HFFc6 (cell line): ENCODE data around the gene MT1M. TPM values are rescaled to one million over a fixed set of nuclear protein-coding genes. Genes with fewer than 3 reads are reported as not detected.

Source experiments
- DNase-seq: peaks from one replicate; pipeline ENCODE4 v3.0.0-alpha.2; 2018
- H3K27ac Mint-ChIP-seq: 2 replicates; pipeline ENCODE4 v1.8.0; 2020; ENCODE audit warnings: mild to moderate bottlenecking, mixed read lengths
- H3K27me3 Mint-ChIP-seq: 2 replicates; pipeline ENCODE4 v1.8.0; 2021; ENCODE audit warnings: mild to moderate bottlenecking, moderate library complexity, mixed read lengths; ENCODE audit not compliant: insufficient read depth
- H3K36me3 Mint-ChIP-seq: 2 replicates; pipeline ENCODE4 v1.8.0; 2021; ENCODE audit warnings: low read depth, mixed read lengths
- H3K4me1 Mint-ChIP-seq: 2 replicates; pipeline ENCODE4 v1.8.0; 2020; ENCODE audit warnings: low read depth, mixed read lengths
- H3K4me3 Mint-ChIP-seq: 2 replicates; pipeline ENCODE4 v1.8.0; 2020; ENCODE audit warnings: mild to moderate bottlenecking, moderate library complexity, mixed read lengths
- H3K9me3 Mint-ChIP-seq: 2 replicates; pipeline ENCODE4 v1.8.0; 2020; ENCODE audit warnings: mild to moderate bottlenecking, mixed read lengths
- total RNA-seq, 6 experiments: library from RNA; stranded (reverse); fragmentation: NEBNext Ultra II Directional; extraction: Animal tissue kit (Norgen Biotek cat#: 25700); gene quantifications; 2 replicates in 1 of 6; 3 replicates in 5 of 6; pipeline ENCODE4 v1.2.3, GENCODE V29; 2021
- TF ChIP-seq, protein P1 (sequence below): fragments of 200-600 bp; sonication (generic); IDR thresholded peaks from 2 replicates; pipeline ENCODE4 v1.5.0; 2021; ENCODE audit warnings: antibody characterized with exemption, mild to moderate bottlenecking

The MT1M gene
- total RNA-seq, 6 experiments from 2014 or later: 0.21 to 0.41 (median 0.28) TPM; not detected in 1

DNA sequence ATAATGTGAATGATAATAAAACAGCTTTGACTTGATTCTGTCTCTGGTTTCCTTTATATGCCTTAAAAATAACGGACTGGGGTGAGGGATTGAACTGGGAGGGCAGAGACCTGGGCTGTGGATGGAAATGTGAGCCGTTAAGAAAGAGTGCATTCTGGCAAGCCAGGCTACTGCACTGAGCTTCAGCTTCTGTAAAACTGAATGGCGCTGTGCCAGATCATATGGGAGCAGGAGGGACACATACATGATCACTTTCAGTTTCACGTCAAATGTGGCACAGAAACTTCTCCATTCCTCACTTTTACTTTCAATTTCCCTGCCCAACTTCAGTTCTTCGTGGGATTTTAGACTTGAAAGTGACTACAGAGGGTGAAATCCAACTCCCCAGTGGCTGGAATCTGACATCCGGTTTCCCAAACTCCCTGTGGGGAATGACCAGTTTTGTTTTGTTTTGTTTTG, 23.0 kb upstream of the MT1M start:
- peak overlapping the region; percentile 98 for H3K4me3 Mint-ChIP-seq
- peaks cover 14% of the 10 kb centered on the region; the same call in 1 of the 2 replicates for H3K36me3 Mint-ChIP-seq
- H3K27me3 Mint-ChIP-seq: peaks cover 6% of the 10 kb centered on the region
- TF ChIP-seq, protein P1, sequence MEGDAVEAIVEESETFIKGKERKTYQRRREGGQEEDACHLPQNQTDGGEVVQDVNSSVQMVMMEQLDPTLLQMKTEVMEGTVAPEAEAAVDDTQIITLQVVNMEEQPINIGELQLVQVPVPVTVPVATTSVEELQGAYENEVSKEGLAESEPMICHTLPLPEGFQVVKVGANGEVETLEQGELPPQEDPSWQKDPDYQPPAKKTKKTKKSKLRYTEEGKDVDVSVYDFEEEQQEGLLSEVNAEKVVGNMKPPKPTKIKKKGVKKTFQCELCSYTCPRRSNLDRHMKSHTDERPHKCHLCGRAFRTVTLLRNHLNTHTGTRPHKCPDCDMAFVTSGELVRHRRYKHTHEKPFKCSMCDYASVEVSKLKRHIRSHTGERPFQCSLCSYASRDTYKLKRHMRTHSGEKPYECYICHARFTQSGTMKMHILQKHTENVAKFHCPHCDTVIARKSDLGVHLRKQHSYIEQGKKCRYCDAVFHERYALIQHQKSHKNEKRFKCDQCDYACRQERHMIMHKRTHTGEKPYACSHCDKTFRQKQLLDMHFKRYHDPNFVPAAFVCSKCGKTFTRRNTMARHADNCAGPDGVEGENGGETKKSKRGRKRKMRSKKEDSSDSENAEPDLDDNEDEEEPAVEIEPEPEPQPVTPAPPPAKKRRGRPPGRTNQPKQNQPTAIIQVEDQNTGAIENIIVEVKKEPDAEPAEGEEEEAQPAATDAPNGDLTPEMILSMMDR: no peak
- no peaks in the 10 kb centered on the region for H3K9me3 Mint-ChIP-seq
- peak overlapping the region; percentile 96 for H3K27ac Mint-ChIP-seq
- peaks cover 78% of the 10 kb centered on the region for H3K4me1 Mint-ChIP-seq
- DNase-seq: peak; percentile 86

DNA sequence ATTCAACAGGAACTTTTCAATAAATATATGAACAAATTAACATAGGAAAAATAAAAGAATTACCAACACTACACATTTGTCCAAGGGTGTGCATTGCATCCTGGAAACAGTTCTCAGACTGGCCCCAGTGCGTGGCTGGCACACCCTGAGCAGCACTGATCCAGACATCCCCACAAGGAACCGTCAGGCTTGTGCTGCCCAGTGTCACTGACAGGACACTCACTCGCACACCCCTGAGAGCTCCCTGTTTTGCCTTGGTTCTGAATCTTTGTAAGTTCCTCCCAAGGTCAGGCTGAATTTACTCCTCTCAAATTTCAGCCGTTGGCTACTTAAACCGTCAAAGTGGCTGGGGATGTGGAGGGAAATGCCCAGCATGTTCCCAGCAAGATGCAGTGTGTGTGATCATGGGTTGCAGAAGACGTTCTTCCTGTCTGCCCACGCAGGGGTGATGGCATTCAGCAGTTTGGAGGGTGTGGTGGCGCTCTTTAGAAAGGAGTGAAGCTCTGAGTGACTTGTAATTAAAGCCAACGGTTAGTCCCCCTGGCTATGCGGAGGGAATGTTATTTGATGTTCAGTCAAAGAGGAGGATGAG, 22.3 kb upstream of the MT1M start:
- Mint-ChIP-seq H3K27me3 (peaks cover 4% of the 10 kb centered on the region), H3K9me3 (no peaks in the 10 kb centered on the region), H3K36me3 (peaks cover 14% of the 10 kb centered on the region; the same call in 1 of the 2 replicates), H3K4me1 (peaks cover 80% of the 10 kb centered on the region), H3K27ac (peak overlapping the region; percentile 96), H3K4me3 (peak overlapping the region; percentile 98)
- DNase-seq: peak; percentile 65
- TF ChIP-seq, protein P1: peak; percentile 23; the same call in 1 of the 2 replicates

DNA sequence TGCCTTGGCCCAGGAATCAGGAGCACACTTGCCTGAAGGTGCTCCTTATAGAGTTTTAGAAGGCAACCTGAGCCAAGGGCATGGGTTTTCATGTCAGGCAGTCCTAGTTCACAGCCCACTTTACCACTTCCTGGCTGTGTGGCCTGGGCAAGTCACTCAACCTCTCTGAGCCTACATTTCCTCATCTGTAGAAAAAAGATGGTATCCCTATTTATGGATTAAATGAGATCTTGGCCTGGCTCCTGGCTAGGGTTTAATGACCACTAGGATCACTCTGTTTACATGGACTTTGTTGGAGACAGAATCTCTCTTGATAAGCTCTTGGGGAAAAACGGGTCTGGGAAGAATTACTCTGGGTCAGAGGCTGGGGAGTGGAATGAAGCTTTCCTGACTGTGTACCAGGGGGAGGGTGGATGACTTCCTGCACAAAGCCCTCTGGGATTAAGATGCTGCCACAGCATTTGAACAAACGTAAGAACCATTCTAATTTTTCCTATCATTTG, 21.8 kb upstream of the MT1M start:
- Mint-ChIP-seq H3K36me3 (peaks cover 13% of the 10 kb centered on the region; the same call in 1 of the 2 replicates), H3K4me1 (peaks cover 80% of the 10 kb centered on the region), H3K27me3 (peaks cover 4% of the 10 kb centered on the region), H3K27ac (peak overlapping the region; percentile 96), H3K4me3 (peak overlapping the region; percentile 98), H3K9me3 (no peaks in the 10 kb centered on the region)
- TF ChIP-seq, protein P1: no peak
- no peak for DNase-seq

DNA sequence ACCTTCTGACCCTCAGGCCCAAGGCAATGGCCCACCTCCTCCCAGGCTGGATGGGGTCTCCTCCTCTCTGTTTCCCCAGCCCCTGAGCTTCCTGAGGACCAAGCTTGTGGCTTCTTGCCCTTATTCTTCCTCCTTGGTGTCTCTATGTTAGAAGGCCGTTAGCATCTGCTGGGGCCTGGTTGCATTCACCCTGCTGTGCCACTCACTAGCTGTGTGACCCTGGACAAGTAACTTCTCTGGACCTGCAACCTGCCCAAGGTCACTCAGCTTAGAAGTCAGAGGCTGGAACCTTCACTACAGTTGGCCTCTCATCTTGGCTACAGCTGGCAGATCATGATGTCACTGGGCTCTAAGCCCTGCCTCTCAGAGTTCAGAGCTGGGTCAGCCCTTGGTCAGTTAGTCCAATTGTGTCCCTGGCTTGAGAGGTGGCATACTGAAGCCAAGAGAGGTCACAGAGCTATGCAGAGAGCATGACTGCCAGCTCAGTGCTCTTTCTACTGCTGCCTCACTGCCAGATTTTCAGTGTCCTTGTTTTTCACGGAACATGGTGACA, 21.1 kb upstream of the MT1M start:
- Mint-ChIP-seq H3K36me3 (peaks cover 11% of the 10 kb centered on the region; the same call in 1 of the 2 replicates), H3K27ac (peak overlapping the region; percentile 96), H3K27me3 (peaks cover 4% of the 10 kb centered on the region), H3K9me3 (no peaks in the 10 kb centered on the region), H3K4me1 (peaks cover 73% of the 10 kb centered on the region), H3K4me3 (peak overlapping the region; percentile 98)
- DNase-seq: no peak
- TF ChIP-seq, protein P1: no peak

DNA sequence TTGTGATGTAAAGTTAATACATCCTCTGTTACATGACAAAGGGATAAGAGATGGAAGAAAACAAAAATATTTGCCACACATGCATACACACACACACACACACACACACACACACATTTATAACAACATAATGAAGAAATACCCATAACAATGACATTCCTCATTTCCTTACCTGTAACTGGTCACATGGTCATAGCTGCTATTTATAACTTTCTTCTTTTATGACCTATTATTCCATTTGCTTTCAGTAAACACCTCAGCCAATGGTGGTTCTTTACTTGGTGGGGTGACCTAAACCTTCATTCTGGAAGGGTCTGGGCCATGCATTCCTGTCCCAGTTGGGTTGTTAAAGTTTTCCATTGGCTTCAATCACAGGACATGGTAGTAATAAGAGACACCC, 18.8 kb upstream of the MT1M start:
- Mint-ChIP-seq H3K4me3 (no peak overlapping the region), H3K36me3 (peaks cover 9% of the 10 kb centered on the region; the same call in 1 of the 2 replicates), H3K4me1 (peaks cover 71% of the 10 kb centered on the region), H3K9me3 (no peaks in the 10 kb centered on the region), H3K27ac (peak overlapping the region; percentile 87), H3K27me3 (no peaks in the 10 kb centered on the region; the same call in none of the 2 replicates)
- no peak for DNase-seq
- TF ChIP-seq, protein P1: no peak
